ENCODE data around the gene SIRPD.
A peak's percentile ranks its signal among the peaks of the same experiment; 100 is the strongest.
"Not testable (repeated sequence)": the region's sequence is repeated elsewhere in the genome, so short reads cannot be mapped to it uniquely, and the experiment has no call there.

SIRPD gene

DNA sequence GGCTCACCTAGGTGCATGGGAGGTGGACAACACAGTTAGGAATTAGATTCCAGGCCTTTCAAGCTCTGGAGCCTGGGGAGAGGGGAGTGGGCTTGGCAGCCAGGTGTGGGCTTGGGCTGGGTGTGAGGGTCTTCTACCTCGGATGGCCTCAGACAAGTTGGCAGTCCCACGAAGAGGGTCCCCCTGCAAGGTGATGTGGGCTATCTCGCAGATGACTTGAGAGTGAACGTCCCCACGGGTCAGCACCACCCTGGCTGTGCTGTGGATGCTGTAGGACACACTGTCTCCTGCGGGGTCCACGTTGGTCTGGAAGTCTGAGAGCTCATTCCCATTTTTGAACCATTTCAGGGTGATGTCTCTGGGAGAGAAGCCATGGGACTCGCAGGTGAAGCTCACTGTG lies 14.1 kb upstream of the SIRPD start:
- H3K4me1 ChIP-seq (ENCODE audit: control insufficient read depth, insufficient read depth, low read length, poor library complexity, severe bottlenecking) = peaks cover 12% of the 10 kb centered on the region
- not testable (repeated sequence) for H3K27ac ChIP-seq (ENCODE audit: low read depth, low read length, severe bottlenecking); H3K36me3 ChIP-seq (ENCODE audit: control insufficient read depth, insufficient read depth, low read length); H3K9me3 ChIP-seq (ENCODE audit: control insufficient read depth, low read length); H3K4me3 ChIP-seq (ENCODE audit: extremely low read depth, insufficient read depth, low read length, poor library complexity, severe bottlenecking)
- 92% methylated on average over 7 to 8 of the region's 8 CpGs for WGBS, 2 experiments (ENCODE audit: insufficient coverage in 2 of 2)

DNA sequence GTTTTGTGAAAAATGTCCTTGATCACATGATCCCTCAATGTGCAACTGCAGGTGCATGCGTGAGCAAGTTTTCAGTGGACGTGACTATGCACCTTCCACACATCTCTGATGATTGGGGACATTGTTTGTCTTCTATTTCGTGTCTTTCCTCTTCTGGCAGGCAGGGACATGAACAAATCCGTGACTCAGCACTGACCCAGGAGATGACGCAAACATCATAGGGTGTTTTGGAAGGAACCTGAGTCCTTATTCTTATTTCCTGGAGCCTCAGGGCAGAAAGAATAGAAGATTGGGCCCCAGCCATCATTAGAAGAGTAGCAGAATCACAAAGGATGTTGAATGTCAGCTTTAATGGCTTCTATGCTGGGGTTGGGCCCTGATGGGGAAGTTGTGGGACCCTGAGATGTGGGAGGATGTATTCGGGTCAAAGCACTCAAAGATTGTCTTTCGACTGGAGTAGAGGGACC lies 11.9 kb upstream of the SIRPD start:
- no peak overlapping the region for H3K4me3 ChIP-seq (ENCODE audit: extremely low read depth, insufficient read depth, low read length, poor library complexity, severe bottlenecking)
- H3K9me3 ChIP-seq (ENCODE audit: control insufficient read depth, low read length) = no peaks in the 10 kb centered on the region
- H3K4me1 ChIP-seq (ENCODE audit: control insufficient read depth, insufficient read depth, low read length, poor library complexity, severe bottlenecking) = peaks cover 12% of the 10 kb centered on the region
- no peak overlapping the region for H3K27ac ChIP-seq (ENCODE audit: low read depth, low read length, severe bottlenecking)
- H3K36me3 ChIP-seq (ENCODE audit: control insufficient read depth, insufficient read depth, low read length) = no peaks in the 10 kb centered on the region
- 93% methylated on average over 7 of the region's 7 CpGs for WGBS, 2 experiments (ENCODE audit: insufficient coverage in 2 of 2)

DNA sequence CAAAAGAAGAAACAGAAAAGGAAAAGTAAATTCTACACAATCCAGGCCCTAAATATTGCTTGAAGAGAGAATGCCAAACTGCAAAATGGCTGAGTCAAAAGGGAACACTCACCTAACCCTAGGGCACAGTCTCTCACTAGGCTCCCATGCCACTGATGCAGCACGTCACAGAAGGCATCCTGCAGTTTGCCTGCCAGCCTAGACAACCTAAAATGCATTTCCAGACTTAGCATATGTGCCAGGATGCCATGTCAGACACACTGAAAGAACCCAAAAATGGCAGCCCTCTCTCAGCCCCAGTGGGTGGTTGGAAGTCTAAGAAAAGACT lies 10.6 kb upstream of the SIRPD start:
- no peak overlapping the region for H3K4me3 ChIP-seq (ENCODE audit: extremely low read depth, insufficient read depth, low read length, poor library complexity, severe bottlenecking)
- H3K27ac ChIP-seq (ENCODE audit: low read depth, low read length, severe bottlenecking) = no peak overlapping the region
- no peaks in the 10 kb centered on the region for H3K36me3 ChIP-seq (ENCODE audit: control insufficient read depth, insufficient read depth, low read length)
- 100% methylated on average over 1 of the region's 1 CpG for WGBS, 2 experiments (ENCODE audit: insufficient coverage in 2 of 2)
- H3K9me3 ChIP-seq (ENCODE audit: control insufficient read depth, low read length) = no peaks in the 10 kb centered on the region
- peaks cover 12% of the 10 kb centered on the region for H3K4me1 ChIP-seq (ENCODE audit: control insufficient read depth, insufficient read depth, low read length, poor library complexity, severe bottlenecking)

DNA sequence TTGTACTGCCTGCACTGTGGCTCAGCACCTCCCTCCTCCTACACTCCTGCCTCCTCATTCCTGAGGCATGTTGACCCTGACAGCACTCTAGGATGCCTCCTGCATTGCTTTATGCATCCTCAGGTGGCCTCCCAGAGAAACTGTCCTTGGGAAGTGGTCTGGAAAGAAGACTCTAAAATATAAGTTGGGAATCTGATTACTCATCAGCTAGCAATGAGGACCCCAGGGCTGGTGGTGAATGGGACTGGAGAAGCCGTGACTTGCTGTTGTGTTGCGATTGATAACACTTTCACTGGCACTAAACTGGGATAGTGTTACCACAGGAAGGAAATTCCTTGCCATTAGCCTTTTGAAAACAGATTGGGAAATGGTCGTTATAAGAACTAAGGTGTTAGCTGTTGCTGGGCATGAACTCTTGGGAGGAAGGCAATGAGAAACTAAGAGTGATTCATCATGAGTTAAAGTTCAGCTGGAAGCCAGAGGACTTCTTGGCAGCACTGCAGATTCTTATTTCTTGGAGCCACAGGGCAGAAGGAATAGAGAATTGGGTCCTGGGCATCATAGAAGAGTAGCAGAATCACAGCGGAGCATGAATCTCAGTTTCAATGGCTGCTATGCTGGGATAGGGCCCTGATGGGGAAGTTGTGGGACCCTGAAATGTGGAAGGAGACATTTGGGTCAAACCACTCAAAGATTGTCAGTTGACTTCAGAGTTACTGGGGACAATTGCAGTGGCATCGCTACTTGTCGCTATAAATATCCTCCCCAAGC lies 10.1 kb upstream of the SIRPD start:
- Histone ChIP-seq H3K4me1 (ENCODE audit: control insufficient read depth, insufficient read depth, low read length, poor library complexity, severe bottlenecking) (peaks cover 12% of the 10 kb centered on the region), H3K4me3 (ENCODE audit: extremely low read depth, insufficient read depth, low read length, poor library complexity, severe bottlenecking) (no peak overlapping the region), H3K36me3 (ENCODE audit: control insufficient read depth, insufficient read depth, low read length) (no peaks in the 10 kb centered on the region), H3K9me3 (ENCODE audit: control insufficient read depth, low read length) (no peaks in the 10 kb centered on the region), H3K27ac (ENCODE audit: low read depth, low read length, severe bottlenecking) (peak overlapping the region; percentile 16)
- WGBS, 2 experiments (ENCODE audit: insufficient coverage in 2 of 2) = 55 to 90% methylated on average over 4 to 6 of the region's 6 CpGs

DNA sequence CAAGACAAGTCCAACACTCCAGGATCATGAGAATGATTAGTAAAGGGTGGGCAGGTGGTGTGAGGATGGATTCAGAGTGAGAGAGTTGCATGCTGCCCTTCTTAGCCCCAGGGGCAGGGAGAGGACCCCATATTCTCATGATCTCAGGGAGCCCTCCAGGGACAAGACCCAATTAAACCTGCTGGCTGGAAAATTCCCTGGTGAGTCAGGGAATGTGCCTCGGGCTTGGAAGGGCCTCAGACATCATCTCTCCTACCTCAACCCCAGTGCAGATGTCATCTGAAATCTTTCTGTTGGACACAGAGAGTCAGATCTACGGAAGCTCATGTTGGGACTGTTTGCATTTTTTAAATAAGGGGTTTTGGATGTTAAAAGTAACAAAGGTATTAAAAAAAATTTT lies 9.2 kb upstream of the SIRPD start:
- no peaks in the 10 kb centered on the region for H3K36me3 ChIP-seq (ENCODE audit: control insufficient read depth, insufficient read depth, low read length)
- H3K4me1 ChIP-seq (ENCODE audit: control insufficient read depth, insufficient read depth, low read length, poor library complexity, severe bottlenecking) = peaks cover 12% of the 10 kb centered on the region
- H3K9me3 ChIP-seq (ENCODE audit: control insufficient read depth, low read length) = no peaks in the 10 kb centered on the region
- 83% methylated on average over 2 of the region's 2 CpGs; no CpG with 5 or more reads in 1 of the 2 experiments for WGBS, 2 experiments (ENCODE audit: insufficient coverage in 2 of 2)
- no peak overlapping the region for H3K4me3 ChIP-seq (ENCODE audit: extremely low read depth, insufficient read depth, low read length, poor library complexity, severe bottlenecking)
- no peak overlapping the region for H3K27ac ChIP-seq (ENCODE audit: low read depth, low read length, severe bottlenecking)

DNA sequence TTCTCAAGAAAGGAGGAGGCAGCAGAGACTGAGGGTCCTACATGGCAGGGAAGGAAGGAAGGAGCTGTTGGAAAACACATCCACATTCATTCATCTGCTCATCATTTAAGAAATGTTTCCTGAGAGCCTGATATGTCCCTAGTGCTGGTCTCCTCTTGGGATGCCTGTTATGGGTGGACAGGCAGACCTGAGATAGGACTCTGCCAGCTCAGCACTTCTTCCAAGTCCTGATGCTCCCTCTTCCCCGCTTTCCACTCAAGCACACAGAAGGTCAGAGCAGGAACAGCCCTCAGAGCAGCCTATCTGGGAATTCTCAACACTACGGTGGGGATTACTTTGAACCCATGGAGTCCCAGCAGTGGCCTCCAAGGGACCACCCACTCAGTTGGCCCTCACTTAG lies 8.0 kb upstream of the SIRPD start:
- no peak overlapping the region for H3K27ac ChIP-seq (ENCODE audit: low read depth, low read length, severe bottlenecking)
- WGBS, 2 experiments (ENCODE audit: insufficient coverage in 2 of 2) = 93 to 95% methylated on average over 2 of the region's 2 CpGs

DNA sequence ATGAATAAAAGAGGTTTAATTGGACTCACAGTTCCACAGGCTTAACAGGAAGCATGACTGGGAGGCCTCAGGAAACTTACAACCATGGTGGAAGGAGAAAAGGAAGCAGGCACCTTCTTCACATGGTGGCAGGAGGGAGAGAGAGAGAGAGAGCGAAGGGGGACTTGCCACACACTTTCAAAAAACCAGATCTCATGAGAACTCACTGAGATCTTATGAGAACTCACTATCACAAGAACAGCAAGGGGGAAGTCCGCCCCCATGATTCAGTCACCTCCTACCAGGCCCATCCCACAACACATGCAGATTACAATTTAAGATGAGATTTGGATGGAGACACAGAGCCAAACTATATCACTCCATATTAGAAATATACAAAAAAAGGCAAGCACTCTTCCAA lies 6.1 kb upstream of the SIRPD start:
- no peaks in the 10 kb centered on the region for H3K9me3 ChIP-seq (ENCODE audit: control insufficient read depth, low read length)
- WGBS, 2 experiments (ENCODE audit: insufficient coverage in 2 of 2) = no CpG with 5 or more reads among the region's 2 CpGs
- H3K4me3 ChIP-seq (ENCODE audit: extremely low read depth, insufficient read depth, low read length, poor library complexity, severe bottlenecking) = no peak overlapping the region
- H3K27ac ChIP-seq (ENCODE audit: low read depth, low read length, severe bottlenecking) = no peak overlapping the region
- H3K36me3 ChIP-seq (ENCODE audit: control insufficient read depth, insufficient read depth, low read length) = no peaks in the 10 kb centered on the region
- peaks cover 12% of the 10 kb centered on the region for H3K4me1 ChIP-seq (ENCODE audit: control insufficient read depth, insufficient read depth, low read length, poor library complexity, severe bottlenecking)

More for the DNA sequence above, 8.0 kb upstream of the SIRPD start:
- Histone ChIP-seq H3K4me1 (ENCODE audit: control insufficient read depth, insufficient read depth, low read length, poor library complexity, severe bottlenecking) (peaks cover 12% of the 10 kb centered on the region), H3K36me3 (ENCODE audit: control insufficient read depth, insufficient read depth, low read length) (no peaks in the 10 kb centered on the region), H3K9me3 (ENCODE audit: control insufficient read depth, low read length) (no peaks in the 10 kb centered on the region), H3K4me3 (ENCODE audit: extremely low read depth, insufficient read depth, low read length, poor library complexity, severe bottlenecking) (no peak overlapping the region)

DNA sequence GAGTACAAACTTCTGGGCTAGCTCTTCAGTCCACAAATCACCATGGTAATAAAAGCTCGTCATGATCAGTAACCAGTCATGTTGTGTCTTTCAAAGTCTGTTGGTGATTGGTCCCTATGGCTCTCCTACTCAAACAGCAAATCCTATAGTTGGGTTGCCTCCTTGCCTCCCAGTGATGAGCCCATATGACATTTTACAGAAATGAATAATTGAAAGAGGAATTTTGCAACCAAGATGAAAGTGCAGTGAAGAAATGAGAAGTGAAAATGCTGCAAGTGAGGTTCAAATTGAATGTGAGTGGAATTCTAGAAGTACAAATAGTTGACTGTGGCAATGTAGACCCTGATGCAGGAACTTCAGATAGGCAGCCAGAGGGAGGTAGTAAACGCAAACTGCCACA lies 5.1 kb upstream of the SIRPD start:
- no peak overlapping the region for H3K27ac ChIP-seq (ENCODE audit: low read depth, low read length, severe bottlenecking)
- H3K4me1 ChIP-seq (ENCODE audit: control insufficient read depth, insufficient read depth, low read length, poor library complexity, severe bottlenecking) = peaks cover 8% of the 10 kb centered on the region
- 83 to 96% methylated on average over 2 of the region's 2 CpGs for WGBS, 2 experiments (ENCODE audit: insufficient coverage in 2 of 2)
- H3K9me3 ChIP-seq (ENCODE audit: control insufficient read depth, low read length) = no peaks in the 10 kb centered on the region
- H3K4me3 ChIP-seq (ENCODE audit: extremely low read depth, insufficient read depth, low read length, poor library complexity, severe bottlenecking) = no peak overlapping the region
- no peaks in the 10 kb centered on the region for H3K36me3 ChIP-seq (ENCODE audit: control insufficient read depth, insufficient read depth, low read length)

DNA sequence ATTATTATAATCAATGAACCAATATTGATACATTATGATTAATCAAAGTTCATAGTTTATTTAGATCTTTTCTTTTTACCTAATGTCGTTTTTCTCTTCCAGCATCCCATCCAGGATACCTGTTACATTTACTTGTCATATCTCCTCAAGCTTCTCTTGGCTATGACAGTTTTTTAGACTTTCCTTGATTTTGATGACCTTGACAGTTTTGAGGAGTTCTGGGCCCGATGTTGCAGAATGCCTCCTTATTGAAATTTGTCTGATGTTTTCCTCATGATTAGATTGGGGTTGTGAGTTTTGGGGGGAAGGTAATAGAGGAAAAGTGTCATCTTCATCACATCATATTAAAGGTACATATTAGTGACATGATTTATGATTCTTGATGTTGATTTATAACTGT lies 3.8 kb upstream of the SIRPD start:
- Histone ChIP-seq H3K36me3 (ENCODE audit: control insufficient read depth, insufficient read depth, low read length) (no peaks in the 10 kb centered on the region), H3K27ac (ENCODE audit: low read depth, low read length, severe bottlenecking) (no peak overlapping the region), H3K9me3 (ENCODE audit: control insufficient read depth, low read length) (no peaks in the 10 kb centered on the region), H3K4me1 (ENCODE audit: control insufficient read depth, insufficient read depth, low read length, poor library complexity, severe bottlenecking) (no peaks in the 10 kb centered on the region), H3K4me3 (ENCODE audit: extremely low read depth, insufficient read depth, low read length, poor library complexity, severe bottlenecking) (no peak overlapping the region)
- no CpG with 5 or more reads among the region's 2 CpGs for WGBS, 2 experiments (ENCODE audit: insufficient coverage in 2 of 2)

DNA sequence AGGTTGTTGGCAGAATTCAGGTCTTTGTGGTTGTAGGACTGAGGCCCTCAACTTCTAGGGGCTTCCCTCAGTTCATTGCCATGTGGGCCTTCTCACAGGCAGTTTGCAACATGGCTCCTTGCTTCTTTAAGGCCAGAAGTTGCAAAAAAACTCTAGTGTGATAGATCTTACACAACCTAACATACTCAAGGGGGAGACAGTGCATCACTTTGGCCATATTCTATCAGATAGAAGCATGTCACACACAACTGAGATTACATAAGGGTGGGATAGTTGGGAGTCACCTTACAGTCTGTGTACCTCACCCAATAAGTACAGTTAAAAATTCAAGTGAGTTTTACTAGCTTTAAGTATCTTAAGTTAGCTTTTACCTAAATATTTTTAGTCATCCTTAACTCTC lies 1.6 kb downstream of the SIRPD start:
- no peaks in the 10 kb centered on the region for H3K4me1 ChIP-seq (ENCODE audit: control insufficient read depth, insufficient read depth, low read length, poor library complexity, severe bottlenecking)
- H3K4me3 ChIP-seq (ENCODE audit: extremely low read depth, insufficient read depth, low read length, poor library complexity, severe bottlenecking) = no peak overlapping the region
- H3K27ac ChIP-seq (ENCODE audit: low read depth, low read length, severe bottlenecking) = no peak overlapping the region
- H3K36me3 ChIP-seq (ENCODE audit: control insufficient read depth, insufficient read depth, low read length) = no peaks in the 10 kb centered on the region
- H3K9me3 ChIP-seq (ENCODE audit: control insufficient read depth, low read length) = no peaks in the 10 kb centered on the region

DNA sequence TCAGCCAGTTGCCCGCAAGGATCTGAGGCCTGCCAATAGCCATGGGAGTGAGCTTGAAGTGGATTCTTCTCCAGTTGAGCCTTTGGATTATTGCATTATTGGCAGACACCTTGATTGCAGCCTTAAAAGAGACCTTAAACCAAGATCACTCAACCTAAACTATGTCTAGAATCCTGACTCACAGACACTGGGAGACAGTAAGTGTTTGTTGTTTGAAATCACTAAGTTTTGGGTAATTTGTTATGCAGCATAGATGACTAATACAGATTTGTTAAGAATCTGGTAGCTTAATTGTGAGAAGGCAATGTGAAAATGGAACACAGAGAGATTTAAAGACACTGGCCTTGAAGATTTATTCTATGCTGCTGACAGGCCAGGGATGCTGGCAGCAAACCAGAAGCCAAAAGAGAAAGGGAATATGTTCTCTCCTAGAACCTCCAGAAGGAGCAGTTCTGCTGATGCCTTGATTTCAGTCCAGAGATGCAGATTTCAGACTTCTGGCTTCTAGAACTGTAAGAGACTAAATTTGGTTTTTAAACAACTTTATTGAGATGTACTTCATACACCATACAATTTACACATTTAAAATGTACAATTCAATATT lies 17.6 kb downstream of the SIRPD start:
- Histone ChIP-seq H3K4me3 (ENCODE audit: extremely low read depth, insufficient read depth, low read length, poor library complexity, severe bottlenecking) (no peak overlapping the region), H3K4me1 (ENCODE audit: control insufficient read depth, insufficient read depth, low read length, poor library complexity, severe bottlenecking) (no peaks in the 10 kb centered on the region), H3K9me3 (ENCODE audit: control insufficient read depth, low read length) (no peaks in the 10 kb centered on the region), H3K36me3 (ENCODE audit: control insufficient read depth, insufficient read depth, low read length) (no peaks in the 10 kb centered on the region), H3K27ac (ENCODE audit: low read depth, low read length, severe bottlenecking) (no peak overlapping the region)
- WGBS, 2 experiments (ENCODE audit: insufficient coverage in 2 of 2) = 78 to 91% methylated on average over 1 of the region's 1 CpG
